Purkinje cell (primary cell): ENCODE results near the gene GABRA6. TPM values are rescaled to one million over a fixed set of nuclear protein-coding genes. Genes with fewer than 3 reads are reported as not detected.

Experiments used
- polyA plus RNA-seq: library from polyadenylated mRNA; unstranded; fragments of >200 nt; fragmentation: Nextera tagmentation; gene quantifications from 2 replicates; pipeline ENCODE4 v1.2.1, GENCODE V29; 2014

Gene GABRA6
- polyA plus RNA-seq, result 21.2 and 21.4 TPM in 2 replicates

DNA sequence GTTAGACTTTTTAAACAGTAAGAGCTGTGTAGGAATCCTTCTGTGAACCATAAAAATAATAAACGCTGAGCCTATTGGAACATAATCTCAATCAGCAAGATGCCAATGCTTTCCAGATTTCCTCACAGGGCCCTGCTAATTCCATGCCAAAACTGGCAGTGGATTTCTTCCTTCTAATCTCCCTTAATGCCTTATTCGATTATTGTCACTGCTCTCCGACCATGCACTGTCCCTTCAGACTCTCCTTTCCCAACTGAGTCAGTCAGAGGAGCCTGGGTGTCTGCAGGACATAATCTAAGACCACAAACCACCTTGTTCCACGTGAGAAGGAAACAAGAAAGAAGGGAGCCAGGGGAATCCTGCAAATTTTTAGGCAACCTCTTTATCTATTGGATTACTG is at the start of gene GABRA6:
GABRA6 (plus strand) TSS at position 261 of the 400 bp plus-strand sequence. CDS start 269 bp downstream, outside the sequence.

Other genes starting within 250 kb of the GABRA6 start
- gene GABRB2, start 139.0 kb upstream of the GABRA6 start, polyA plus RNA-seq, result 199 and 201 TPM in 2 replicates
- gene GABRA1, start 162.4 kb downstream of the GABRA6 start, polyA plus RNA-seq, result 1,009 and 1,123 TPM in 2 replicates